ENCODE results near the gene PIK3CB. TPM values are rescaled to one million over a fixed set of nuclear protein-coding genes. Genes with fewer than 3 reads are reported as not detected.
"Not testable (repeated sequence)": the region's sequence is repeated elsewhere in the genome, so short reads cannot be mapped to it uniquely, and the experiment has no call there.

PIK3CB gene
- total RNA-seq, 2 experiments from 2014 or later: 15.5 to 16.7 TPM

- POLR2A ChIA-PET: interaction anchor here (0.6 kb wide), 1 partner anchor 37 kb away, joined by 3 read pairs; no protein-coding TSS in a partner anchor
- Mint-ChIP-seq H3K9me3 (peaks cover 4% of the 10 kb centered on the region), H3K4me1 (peaks cover 26% of the 10 kb centered on the region), H3K4me3 (no peak overlapping the region), H3K36me3 (ENCODE audit: low read depth) (peaks cover 12% of the 10 kb centered on the region), H3K27me3 (no peaks in the 10 kb centered on the region), H3K27ac (peak overlapping the region; percentile 66)
- DNase-seq: no peak
- CTCF ChIA-PET: interaction anchor here (0.6 to 0.8 kb wide), 2 partner anchors 41 to 212 kb away, joined by 3 read pairs; no protein-coding TSS in a partner anchor
These were observed 16.4 kb downstream of the PIK3CB start for GRCh38 chr3:138818185-138818860.

GRCh38 chr3:138817695-138818094 lies 17.0 kb downstream of the PIK3CB start:
- Mint-ChIP-seq H3K36me3 (ENCODE audit: low read depth) (peaks cover 14% of the 10 kb centered on the region), H3K4me3 (no peak overlapping the region), H3K9me3 (peaks cover 4% of the 10 kb centered on the region), H3K27me3 (no peaks in the 10 kb centered on the region), H3K27ac (no peak overlapping the region), H3K4me1 (peaks cover 29% of the 10 kb centered on the region)
- CTCF ChIA-PET: interaction anchor here (0.7 to 0.8 kb wide), 2 partner anchors 42 to 631 kb away, joined by 3 read pairs; partner anchors contain the start of gene ARMC8
- DNase-seq: no peak
- POLR2A ChIA-PET: interaction anchor here (0.6 kb wide), 1 partner anchor 36 kb away, joined by 3 read pairs; no protein-coding TSS in a partner anchor

- no peak for DNase-seq
- Mint-ChIP-seq H3K27me3 (no peaks in the 10 kb centered on the region), H3K9me3 (peaks cover 4% of the 10 kb centered on the region), H3K36me3 (ENCODE audit: low read depth) (peaks cover 12% of the 10 kb centered on the region), H3K27ac (no peak overlapping the region), H3K4me3 (no peak overlapping the region), H3K4me1 (peaks cover 26% of the 10 kb centered on the region)
- POLR2A ChIA-PET: no interaction called here
- CTCF ChIA-PET: interaction anchor here (0.6 to 1.1 kb wide), 2 partner anchors 12 to 82 kb away, joined by 3 read pairs; no protein-coding TSS in a partner anchor
These were observed 21.9 kb downstream of the PIK3CB start for GRCh38 chr3:138812806-138813205.

- no peak overlapping the region for H3K27ac Mint-ChIP-seq
- H3K4me3 Mint-ChIP-seq: no peak overlapping the region
- CTCF ChIA-PET: interaction anchor here (0.6 to 0.7 kb wide), 2 partner anchors 40 to 89 kb away, joined by 4 read pairs; no protein-coding TSS in a partner anchor
- no peaks in the 10 kb centered on the region for H3K27me3 Mint-ChIP-seq
- POLR2A ChIA-PET: no interaction called here
- H3K4me1 Mint-ChIP-seq: peaks cover 15% of the 10 kb centered on the region
- H3K9me3 Mint-ChIP-seq: peaks cover 4% of the 10 kb centered on the region
- no peak for DNase-seq
- H3K36me3 Mint-ChIP-seq (ENCODE audit: low read depth): peaks cover 10% of the 10 kb centered on the region
These were observed 25.1 kb downstream of the PIK3CB start for GRCh38 chr3:138809500-138810256.

- peaks cover 5% of the 10 kb centered on the region for H3K4me1 Mint-ChIP-seq
- no peak overlapping the region for H3K4me3 Mint-ChIP-seq
- no peak for DNase-seq
- CTCF ChIA-PET: interaction anchor here (0.6 kb wide), 1 partner anchor 145 kb away, joined by 3 read pairs; no protein-coding TSS in a partner anchor
- H3K9me3 Mint-ChIP-seq: no peaks in the 10 kb centered on the region
- POLR2A ChIA-PET: interaction anchor here (0.6 kb wide), 1 partner anchor 691 kb away, joined by 4 read pairs; no protein-coding TSS in a partner anchor
- no peaks in the 10 kb centered on the region for H3K36me3 Mint-ChIP-seq (ENCODE audit: low read depth)
- H3K27ac Mint-ChIP-seq: no peak overlapping the region
- H3K27me3 Mint-ChIP-seq: no peaks in the 10 kb centered on the region
These were observed 28.2 kb downstream of the PIK3CB start for GRCh38 chr3:138806376-138807080.

- Mint-ChIP-seq H3K4me1 (peaks cover 9% of the 10 kb centered on the region), H3K4me3 (no peak overlapping the region), H3K9me3 (no peaks in the 10 kb centered on the region), H3K27ac (no peak overlapping the region), H3K36me3 (ENCODE audit: low read depth) (peaks cover 2% of the 10 kb centered on the region), H3K27me3 (no peaks in the 10 kb centered on the region)
- CTCF ChIA-PET: no interaction called here
- no peak for DNase-seq
- POLR2A ChIA-PET: no interaction called here
These were observed 31.6 kb downstream of the PIK3CB start for GRCh38 chr3:138803006-138803653.

GRCh38 chr3:138802223-138802622 lies 32.5 kb downstream of the PIK3CB start:
- CTCF ChIA-PET; POLR2A ChIA-PET; DNase-seq; H3K9me3 Mint-ChIP-seq; H3K4me3 Mint-ChIP-seq; H3K27me3 Mint-ChIP-seq; H3K27ac Mint-ChIP-seq; H3K36me3 Mint-ChIP-seq (ENCODE audit: low read depth): not testable (repeated sequence)
- peaks cover 16% of the 10 kb centered on the region for H3K4me1 Mint-ChIP-seq

- CTCF ChIA-PET: interaction anchor here (0.7 kb wide), 1 partner anchor 117 kb away, joined by 3 read pairs; no protein-coding TSS in a partner anchor
- no peaks in the 10 kb centered on the region for H3K9me3 Mint-ChIP-seq
- POLR2A ChIA-PET: interaction anchor here (0.9 kb wide), 1 partner anchor 19 kb away, joined by 3 read pairs; no protein-coding TSS in a partner anchor
- peaks cover 3% of the 10 kb centered on the region for H3K36me3 Mint-ChIP-seq (ENCODE audit: low read depth)
- no peak overlapping the region for H3K4me3 Mint-ChIP-seq
- peaks cover 18% of the 10 kb centered on the region for H3K4me1 Mint-ChIP-seq
- no peaks in the 10 kb centered on the region for H3K27me3 Mint-ChIP-seq
- DNase-seq: no peak
- H3K27ac Mint-ChIP-seq: no peak overlapping the region
These were observed 32.9 kb downstream of the PIK3CB start for GRCh38 chr3:138801792-138802191.

GRCh38 chr3:138800248-138800647 lies 34.5 kb downstream of the PIK3CB start:
- peaks cover 11% of the 10 kb centered on the region for H3K36me3 Mint-ChIP-seq (ENCODE audit: low read depth)
- no peaks in the 10 kb centered on the region for H3K9me3 Mint-ChIP-seq
- CTCF ChIA-PET: no interaction called here
- POLR2A ChIA-PET: no interaction called here
- no peak overlapping the region for H3K4me3 Mint-ChIP-seq
- H3K4me1 Mint-ChIP-seq: peaks cover 19% of the 10 kb centered on the region
- H3K27me3 Mint-ChIP-seq: no peaks in the 10 kb centered on the region
- no peak overlapping the region for H3K27ac Mint-ChIP-seq
- DNase-seq: no peak

- Mint-ChIP-seq H3K4me1 (peaks cover 19% of the 10 kb centered on the region), H3K9me3 (no peaks in the 10 kb centered on the region), H3K27me3 (no peaks in the 10 kb centered on the region), H3K4me3 (no peak overlapping the region), H3K27ac (no peak overlapping the region), H3K36me3 (ENCODE audit: low read depth) (peaks cover 11% of the 10 kb centered on the region)
- POLR2A ChIA-PET: no interaction called here
- CTCF ChIA-PET: interaction anchor here (0.6 kb wide), 1 partner anchor 33 kb away, joined by 3 read pairs; no protein-coding TSS in a partner anchor
- no peak for DNase-seq
These were observed 34.9 kb downstream of the PIK3CB start for GRCh38 chr3:138799822-138800221.

- Mint-ChIP-seq H3K4me1 (peaks cover 16% of the 10 kb centered on the region), H3K36me3 (ENCODE audit: low read depth) (peaks cover 18% of the 10 kb centered on the region), H3K4me3 (no peak overlapping the region), H3K27ac (peak overlapping the region; percentile 25), H3K27me3 (no peaks in the 10 kb centered on the region), H3K9me3 (no peaks in the 10 kb centered on the region)
- ChIA-PET POLR2A (interaction anchor here (1.0 kb wide), 1 partner anchor 12 kb away, joined by 3 read pairs; no protein-coding TSS in a partner anchor), CTCF (interaction anchor here (0.7 to 2.0 kb wide), 4 partner anchors 15 to 118 kb away, joined by 3 to 5 read pairs (median 4); no protein-coding TSS in a partner anchor)
- no peak for DNase-seq
These were observed 37.2 kb downstream of the PIK3CB start for GRCh38 chr3:138797508-138798038.

- H3K27me3 Mint-ChIP-seq: no peaks in the 10 kb centered on the region
- H3K27ac Mint-ChIP-seq: no peak overlapping the region
- H3K4me1 Mint-ChIP-seq: peaks cover 17% of the 10 kb centered on the region
- H3K4me3 Mint-ChIP-seq: no peak overlapping the region
- ChIA-PET POLR2A (interaction anchor here (1.0 kb wide), 1 partner anchor 11 kb away, joined by 3 read pairs; no protein-coding TSS in a partner anchor), CTCF (interaction anchor here (0.7 to 2.0 kb wide), 3 partner anchors 14 to 28 kb away, joined by 3 to 5 read pairs (median 5); no protein-coding TSS in a partner anchor)
- peaks cover 19% of the 10 kb centered on the region for H3K36me3 Mint-ChIP-seq (ENCODE audit: low read depth)
- no peak for DNase-seq
- H3K9me3 Mint-ChIP-seq: no peaks in the 10 kb centered on the region
These were observed 38.0 kb downstream of the PIK3CB start for GRCh38 chr3:138796761-138797160.

All from activated CD4-positive, alpha-beta T cell treated with anti-CD3 and anti-CD28 coated beads, Interleukin-2, amount 10 ng/mL, durations not matched to agents 7 days and 5 days (primary cell).